Measurements from ENCODE around the gene ADISSP.

Gene ADISSP

DNA sequence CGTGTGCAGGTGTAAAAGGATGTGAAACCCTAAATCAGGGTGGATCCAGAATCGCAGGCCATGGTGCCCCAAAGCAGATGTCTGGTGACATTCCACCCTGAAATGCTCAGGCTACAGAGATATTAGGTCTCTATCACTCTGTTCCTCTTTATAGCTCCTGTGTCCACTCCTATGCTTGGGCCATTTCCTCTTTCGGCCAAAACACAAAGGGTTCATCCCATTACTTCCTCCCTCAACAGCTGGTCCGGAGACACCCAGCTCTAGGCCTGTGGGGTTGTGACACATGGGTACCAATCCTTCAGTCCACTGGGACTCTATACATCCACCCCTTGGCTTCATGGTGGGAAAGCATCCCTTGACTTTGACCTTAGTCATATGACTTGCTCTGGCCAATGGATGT is 53.5 kb downstream of the ADISSP start:
- DNase-seq (ENCODE audit: low spot score), result no peak

- DNase-seq (ENCODE audit: low spot score), result no peak
Measured at GRCh38 chr20:3712279-3712873, 55.2 kb downstream of the ADISSP start, which contains the start of gene SIGLEC1. TSS of gene SIGLEC1 (minus strand) at chr20:3712600. CDS start at chr20:3707128, 5,472 bp downstream.

- DNase-seq (ENCODE audit: low spot score), result no peak
Measured at GRCh38 chr20:3711484-3711941, 56.0 kb downstream of the ADISSP start.

GRCh38 chr20:3710703-3711483 is 56.7 kb downstream of the ADISSP start:
- peak; percentile 79 for DNase-seq (ENCODE audit: low spot score)

GRCh38 chr20:3710011-3710466 is 57.5 kb downstream of the ADISSP start:
- no peak for DNase-seq (ENCODE audit: low spot score)

DNA sequence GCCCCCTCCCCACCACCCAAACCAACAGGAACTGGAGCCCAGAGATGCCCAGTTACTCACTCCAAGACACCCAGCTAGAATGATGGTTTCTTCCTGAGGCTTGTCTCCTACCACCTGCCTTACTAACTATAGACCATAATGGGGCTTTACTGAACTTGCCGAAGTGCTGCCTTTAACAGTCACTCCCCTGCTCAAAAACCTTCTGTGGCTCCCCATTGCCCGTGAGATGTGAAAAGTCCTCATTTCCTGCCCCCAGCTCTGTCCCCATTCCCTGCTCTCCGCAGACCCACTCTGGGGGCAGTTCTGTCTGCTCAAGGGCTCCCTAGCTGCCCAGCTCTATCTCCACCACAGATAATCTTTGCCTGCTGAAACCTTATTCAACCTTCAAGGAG is 60.0 kb downstream of the ADISSP start:
- no peak for DNase-seq (ENCODE audit: low spot score)

DNA sequence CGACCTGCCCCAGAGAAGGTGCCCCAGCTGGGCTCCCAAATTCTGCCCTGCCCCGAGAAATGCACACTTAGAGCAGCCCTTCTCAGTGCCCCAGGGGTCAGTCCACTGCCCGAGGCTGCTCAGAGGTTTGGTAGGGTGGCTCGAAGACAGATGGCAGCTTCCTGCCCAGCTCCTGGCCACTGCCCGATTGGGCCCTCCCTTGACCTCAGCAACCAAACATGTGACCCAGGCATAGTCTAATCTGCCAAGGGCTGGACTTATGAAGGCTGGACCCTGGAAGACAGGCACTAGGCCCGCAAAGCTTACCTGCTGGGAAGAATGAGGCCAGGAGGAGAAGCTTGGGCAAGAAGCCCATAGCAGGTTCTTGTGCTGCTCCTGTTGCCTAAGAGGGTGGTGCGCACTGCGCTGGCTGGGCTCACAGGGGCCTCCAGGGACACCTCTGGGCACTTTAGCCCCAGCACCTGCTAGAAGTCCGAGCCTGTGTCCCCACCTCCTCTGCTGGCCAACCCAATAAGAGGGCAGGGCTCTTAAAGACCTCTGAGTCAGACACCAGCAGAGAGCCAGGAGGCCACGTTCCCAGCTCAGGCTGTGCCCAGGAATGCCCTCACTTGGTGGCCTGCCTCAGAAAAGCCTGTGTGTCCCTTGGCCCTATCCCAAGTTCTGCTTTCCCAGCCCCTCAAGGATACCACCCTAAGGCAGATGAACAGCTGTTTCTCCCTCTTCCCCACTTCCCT is 60.6 kb downstream of the ADISSP start:
- peak; percentile 70 for DNase-seq (ENCODE audit: low spot score)

DNA sequence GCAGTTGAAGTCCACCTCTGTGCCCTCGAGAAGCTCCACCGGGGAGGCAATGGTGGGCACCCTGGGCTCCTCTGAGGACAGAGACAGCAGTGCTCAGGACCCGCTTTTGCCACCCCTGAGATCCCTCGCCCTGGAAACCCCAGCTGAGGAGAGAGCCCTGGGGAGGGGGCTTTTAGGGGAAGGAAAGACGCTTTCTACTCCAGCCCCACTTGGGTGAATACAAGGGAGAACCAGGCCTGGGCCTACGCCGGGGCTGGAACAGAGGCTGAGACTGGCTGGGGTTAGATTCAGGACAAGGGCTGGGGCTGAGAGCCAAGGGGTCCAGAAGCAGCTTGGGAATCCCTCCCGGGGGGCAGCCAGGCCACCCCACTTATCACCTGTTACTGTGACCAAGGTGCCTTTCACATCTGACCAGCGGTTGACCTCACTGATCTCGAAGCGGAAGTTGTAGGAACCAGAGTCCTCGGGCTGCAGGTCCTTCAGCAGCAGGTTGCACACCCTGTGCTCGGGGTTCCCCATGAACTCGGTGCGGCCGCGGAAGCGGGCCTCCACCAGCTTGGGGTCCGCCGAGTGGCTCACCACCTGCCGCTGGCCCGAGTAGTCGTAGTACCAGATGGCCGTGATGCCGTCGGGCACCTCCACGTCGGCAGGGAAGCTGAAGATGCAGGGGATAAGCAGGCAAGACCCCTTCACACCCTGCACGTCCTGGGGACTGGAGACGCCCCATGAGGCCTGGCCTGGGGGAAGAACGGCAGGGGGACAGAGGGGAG is 61.4 kb downstream of the ADISSP start:
- no peak for DNase-seq (ENCODE audit: low spot score)

GRCh38 chr20:3705491-3705969 is 62.0 kb downstream of the ADISSP start:
- DNase-seq (ENCODE audit: low spot score), result no peak

GRCh38 chr20:3704087-3704486 is 63.5 kb downstream of the ADISSP start:
- DNase-seq (ENCODE audit: low spot score), result no peak

Data from AG08395 (cell line).